Neutrophil (primary cell): ENCODE measurements around the gene GRID2.

Source experiments
- H3K27ac ChIP-seq: fragments of 200-600 bp; sonication (generic); 2 replicates; pipeline ENCODE4 v1.5.1; 2016; ENCODE audit warnings: mild to moderate bottlenecking, moderate library complexity
- H3K27me3 ChIP-seq: fragments of 200-600 bp; sonication (generic); 2 replicates; pipeline ENCODE4 v1.6.0; 2016; ENCODE audit warnings: mild to moderate bottlenecking
- H3K36me3 ChIP-seq: fragments of 200-600 bp; sonication (generic); 2 replicates; pipeline ENCODE4 v1.5.1; 2017
- H3K4me1 ChIP-seq, 2 experiments: fragments of 200-600 bp in 1 of 2; sonication (generic) in 1 of 2; 1 replicate in 1 of 2; 2 replicates in 1 of 2; pipeline versions ENCODE4 v1.5.1 to v1.6.1; 2013 to 2016; ENCODE audit warnings: low read depth in 1 of 2, low read length in 1 of 2, mild to moderate bottlenecking in 1 of 2, moderate library complexity in 1 of 2; ENCODE audit not compliant: control insufficient read depth in 1 of 2, insufficient read depth in 1 of 2
- H3K4me3 ChIP-seq, 2 experiments: fragments of 200-600 bp in 1 of 2; sonication (generic) in 1 of 2; 1 replicate in 1 of 2; 2 replicates in 1 of 2; pipeline ENCODE4 v1.5.1; 2013 to 2016; ENCODE audit warnings: low read depth in 1 of 2, low read length in 1 of 2, mild to moderate bottlenecking in 1 of 2, moderate library complexity in 1 of 2
- H3K9me3 ChIP-seq: fragments of 200-600 bp; sonication (generic); 2 replicates; pipeline ENCODE4 v1.5.1; 2016
- CTCF ChIP-seq: fragments of 200-600 bp; sonication (generic); IDR thresholded peaks from 2 replicates; pipeline ENCODE4 v1.5.1; 2016; ENCODE audit warnings: antibody characterized with exemption

Gene GRID2

GRCh38 chr4:92791871-92792440, 488.2 kb downstream of the GRID2 start:
- no peak for TF ChIP-seq CTCF
- H3K9me3 ChIP-seq, result no peaks in the 10 kb centered on the region
- H3K36me3 ChIP-seq, result no peaks in the 10 kb centered on the region
- no peaks in the 10 kb centered on the region for H3K4me1 ChIP-seq
- no peak overlapping the region for H3K4me3 ChIP-seq
- H3K27ac ChIP-seq, result no peak overlapping the region
- no peaks in the 10 kb centered on the region for H3K27me3 ChIP-seq

GRCh38 chr4:92809381-92809780, 505.6 kb downstream of the GRID2 start:
- Histone ChIP-seq H3K27me3 (no peaks in the 10 kb centered on the region), H3K4me3 (no peak overlapping the region), H3K36me3 (no peaks in the 10 kb centered on the region), H3K9me3 (no peaks in the 10 kb centered on the region), H3K27ac (no peak overlapping the region), H3K4me1 (no peaks in the 10 kb centered on the region)
- TF ChIP-seq CTCF, result no peak

GRCh38 chr4:92812652-92813051, 508.9 kb downstream of the GRID2 start:
- Histone ChIP-seq H3K27me3 (no peaks in the 10 kb centered on the region), H3K4me3 (no peak overlapping the region), H3K4me1 (no peaks in the 10 kb centered on the region), H3K9me3 (no peaks in the 10 kb centered on the region), H3K36me3 (no peaks in the 10 kb centered on the region), H3K27ac (no peak overlapping the region)
- no peak for TF ChIP-seq CTCF

- Histone ChIP-seq H3K9me3 (no peaks in the 10 kb centered on the region), H3K4me1 (no peaks in the 10 kb centered on the region), H3K27ac (no peak overlapping the region), H3K27me3 (no peaks in the 10 kb centered on the region), H3K36me3 (no peaks in the 10 kb centered on the region), H3K4me3 (no peak overlapping the region)
- no peak for TF ChIP-seq CTCF
These were observed 510.9 kb downstream of the GRID2 start for GRCh38 chr4:92814677-92815076.

GRCh38 chr4:92825256-92825655, 521.5 kb downstream of the GRID2 start:
- no peaks in the 10 kb centered on the region for H3K27me3 ChIP-seq
- no peaks in the 10 kb centered on the region for H3K4me1 ChIP-seq
- H3K36me3 ChIP-seq, result no peaks in the 10 kb centered on the region
- no peak overlapping the region for H3K27ac ChIP-seq
- TF ChIP-seq CTCF, result no peak
- no peak overlapping the region for H3K4me3 ChIP-seq
- H3K9me3 ChIP-seq, result no peaks in the 10 kb centered on the region

GRCh38 chr4:92825791-92826190, 522.0 kb downstream of the GRID2 start:
- Histone ChIP-seq H3K4me1 (no peaks in the 10 kb centered on the region), H3K27ac (no peak overlapping the region), H3K4me3 (no peak overlapping the region), H3K9me3 (no peaks in the 10 kb centered on the region), H3K36me3 (no peaks in the 10 kb centered on the region), H3K27me3 (no peaks in the 10 kb centered on the region)
- TF ChIP-seq CTCF, result no peak
